C4-2B (cell line): Measurements from ENCODE around the gene SLC8A2.

Experiments
- H3K27ac ChIP-seq: fragments of 450-650 bp; 2 replicates; pipeline ENCODE4 v1.5.1; 2017
- CTCF ChIP-seq: fragments of 450-650 bp; conservative IDR thresholded peaks from 2 replicates; pipeline ENCODE4 v1.5.1; 2017; ENCODE audit warnings: mild to moderate bottlenecking
- ZFX ChIP-seq: fragments of 450-650 bp; IDR thresholded peaks from 2 replicates; pipeline ENCODE4 v1.6.1; 2017

SLC8A2 gene

GRCh38 chr19:47509170-47509847, 37.6 kb upstream of the SLC8A2 start:
- peak overlapping the region; percentile 96 for H3K27ac ChIP-seq

GRCh38 chr19:47508721-47509120, 37.0 kb upstream of the SLC8A2 start:
- no peak for TF ChIP-seq CTCF
- TF ChIP-seq ZFX = no peak
- H3K27ac ChIP-seq = peak overlapping the region; percentile 68

More at GRCh38 chr19:47509170-47509847, 37.6 kb upstream of the SLC8A2 start:
- TF ChIP-seq ZFX (no peak), CTCF (no peak)

- no peak for TF ChIP-seq ZFX
- no peak for TF ChIP-seq CTCF
- peak overlapping the region; percentile 68 for H3K27ac ChIP-seq
Observed at GRCh38 chr19:47507924-47508553, 36.3 kb upstream of the SLC8A2 start.

- TF ChIP-seq CTCF = no peak
- no peak for TF ChIP-seq ZFX
- peak overlapping the region; percentile 68 for H3K27ac ChIP-seq
Observed at GRCh38 chr19:47507012-47507411, 35.3 kb upstream of the SLC8A2 start.

GRCh38 chr19:47506459-47506858, 34.8 kb upstream of the SLC8A2 start:
- peak overlapping the region; percentile 68; the same call in 1 of the 2 replicates for H3K27ac ChIP-seq
- TF ChIP-seq CTCF = no peak
- no peak for TF ChIP-seq ZFX

- no peak overlapping the region for H3K27ac ChIP-seq
- TF ChIP-seq CTCF = no peak
- TF ChIP-seq ZFX = no peak
Observed at GRCh38 chr19:47505506-47505905, 33.8 kb upstream of the SLC8A2 start.

GRCh38 chr19:47503826-47504150, 32.1 kb upstream of the SLC8A2 start:
- no peak for TF ChIP-seq CTCF
- TF ChIP-seq ZFX = no peak
- no peak overlapping the region for H3K27ac ChIP-seq
